H9 (cell line): ENCODE measurements around the gene NOX5. TPM values are rescaled to one million over a fixed set of nuclear protein-coding genes. Genes with fewer than 3 reads are reported as not detected.

Experiments used
- DNase-seq: peaks from one replicate; pipeline ENCODE4 v3.0.0-alpha.2; 2017
- H2AFZ ChIP-seq: one replicate; pipeline ENCODE4 v1.6.1; 2013; ENCODE audit warnings: mild to moderate bottlenecking, low read length, control low read depth, moderate library complexity
- H2AK5ac ChIP-seq: 2 replicates; pipeline ENCODE4 v1.6.1; 2013; ENCODE audit warnings: low read length, control low read depth, mixed read lengths; ENCODE audit not compliant: insufficient read length
- H2BK120ac ChIP-seq: one replicate; pipeline ENCODE4 v1.6.1; 2013; ENCODE audit warnings: low read depth, mild to moderate bottlenecking, low read length, control low read depth, inconsistent platforms; ENCODE audit not compliant: poor library complexity, severe bottlenecking
- H2BK12ac ChIP-seq: 2 replicates; pipeline ENCODE4 v1.6.1; 2013; ENCODE audit warnings: low read length, control low read depth, mixed read lengths, low read depth; ENCODE audit not compliant: insufficient read length
- H2BK15ac ChIP-seq: 2 replicates; pipeline ENCODE4 v1.6.1; 2013; ENCODE audit warnings: low read depth, low read length, control low read depth
- H2BK20ac ChIP-seq: one replicate; pipeline ENCODE4 v1.6.1; 2013; ENCODE audit warnings: low read depth, mild to moderate bottlenecking, low read length, control low read depth, inconsistent platforms; ENCODE audit not compliant: poor library complexity, severe bottlenecking
- H2BK5ac ChIP-seq: 2 replicates; pipeline ENCODE4 v1.6.1; 2013; ENCODE audit warnings: low read length, control low read depth, mixed read lengths; ENCODE audit not compliant: insufficient read length
- H3K14ac ChIP-seq: 2 replicates; pipeline ENCODE4 v1.6.1; 2013; ENCODE audit warnings: low read length, control low read depth; ENCODE audit not compliant: insufficient read depth
- H3K18ac ChIP-seq: 2 replicates; pipeline ENCODE4 v1.6.1; 2013; ENCODE audit warnings: low read depth, mild to moderate bottlenecking, mixed read lengths, low read length, control low read depth; ENCODE audit not compliant: insufficient read length
- H3K23ac ChIP-seq: 2 replicates; pipeline ENCODE4 v1.6.1; 2013; ENCODE audit warnings: low read length, control low read depth, mixed read lengths, low read depth; ENCODE audit not compliant: insufficient read length
- H3K23me2 ChIP-seq: 2 replicates; pipeline ENCODE4 v1.6.1; 2013; ENCODE audit warnings: low read depth, mild to moderate bottlenecking, mixed read lengths, low read length, control low read depth; ENCODE audit not compliant: insufficient read length, poor library complexity, severe bottlenecking
- H3K27ac ChIP-seq: 2 replicates; pipeline ENCODE4 v1.5.1; 2013; ENCODE audit warnings: low read length, control low read depth, mixed read lengths, low read depth; ENCODE audit not compliant: insufficient read length
- H3K27me3 ChIP-seq: 2 replicates; pipeline ENCODE4 v1.6.1; 2013; ENCODE audit warnings: low read length, control low read depth, inconsistent platforms; ENCODE audit not compliant: insufficient read depth
- H3K4ac ChIP-seq: 2 replicates; pipeline ENCODE4 v1.6.1; 2013; ENCODE audit warnings: low read depth, mild to moderate bottlenecking, control low read depth, inconsistent platforms, low read length, moderate library complexity
- H3K4me1 ChIP-seq: 2 replicates; pipeline ENCODE4 v1.6.1; 2013; ENCODE audit warnings: low read length, control low read depth, inconsistent platforms; ENCODE audit not compliant: insufficient read depth
- H3K4me2 ChIP-seq: 2 replicates; pipeline ENCODE4 v1.6.1; 2013; ENCODE audit warnings: low read length, control low read depth, mixed read lengths; ENCODE audit not compliant: insufficient read length, insufficient read depth
- H3K56ac ChIP-seq: 2 replicates; pipeline ENCODE4 v1.6.1; 2013; ENCODE audit warnings: low read depth, mild to moderate bottlenecking, mixed read lengths, low read length, control low read depth; ENCODE audit not compliant: insufficient read length
- H3K79me1 ChIP-seq: 2 replicates; pipeline ENCODE4 v1.6.1; 2013; ENCODE audit warnings: low read depth, mild to moderate bottlenecking, moderate library complexity, low read length, control low read depth, inconsistent platforms; ENCODE audit not compliant: insufficient read depth, poor library complexity, severe bottlenecking
- H3K79me2 ChIP-seq: 2 replicates; pipeline ENCODE4 v1.6.1; 2013; ENCODE audit warnings: low read length, control low read depth, inconsistent platforms; ENCODE audit not compliant: insufficient read depth
- H3K9ac ChIP-seq: 2 replicates; pipeline ENCODE4 v1.6.1; 2013; ENCODE audit warnings: low read length, control low read depth, mixed read lengths; ENCODE audit not compliant: insufficient read length; ENCODE audit errors: extremely low read depth
- H3K9me3 ChIP-seq: one replicate; pipeline ENCODE4 v1.6.1; 2013; ENCODE audit warnings: low read depth, low read length, inconsistent platforms; ENCODE audit not compliant: control insufficient read depth
- H3T11ph ChIP-seq: one replicate; pipeline ENCODE4 v1.6.1; 2013; ENCODE audit warnings: mild to moderate bottlenecking, low read length, control low read depth, inconsistent platforms
- H4K20me1 ChIP-seq: one replicate; pipeline ENCODE4 v1.6.1; 2013; ENCODE audit not compliant: control insufficient read depth, insufficient read length, insufficient read depth
- H4K5ac ChIP-seq: 2 replicates; pipeline ENCODE4 v1.6.1; 2013; ENCODE audit warnings: low read depth, mild to moderate bottlenecking, mixed read lengths, low read length, control low read depth; ENCODE audit not compliant: insufficient read length
- H4K8ac ChIP-seq: replicated peaks from 2 replicates; pipeline ENCODE4 v1.6.1; 2013; ENCODE audit warnings: low read length, control low read depth, mixed read lengths, low read depth; ENCODE audit not compliant: insufficient read length
- H4K91ac ChIP-seq: 2 replicates; pipeline ENCODE4 v1.6.1; 2013; ENCODE audit warnings: low read depth, mild to moderate bottlenecking, moderate library complexity, mixed read lengths, low read length, control low read depth; ENCODE audit not compliant: insufficient read length
- H3K27ac Mint-ChIP-seq, 3 experiments: 2 replicates in 2 of 3; 3 replicates in 1 of 3; pipeline ENCODE4 v1.8.0; 2020 to 2021; ENCODE audit warnings: mixed read lengths in 3 of 3, mild to moderate bottlenecking in 1 of 3, moderate library complexity in 1 of 3
- H3K27me3 Mint-ChIP-seq: 2 replicates; pipeline ENCODE4 v1.8.0; 2021; ENCODE audit warnings: low read depth, mild to moderate bottlenecking, moderate library complexity, mixed read lengths
- H3K36me3 Mint-ChIP-seq, 3 experiments: 2 replicates in 2 of 3; 3 replicates in 1 of 3; pipeline ENCODE4 v1.8.0; 2020 to 2021; ENCODE audit warnings: low read depth in 3 of 3, mixed read lengths in 3 of 3; ENCODE audit not compliant: insufficient read depth in 1 of 3
- H3K4me1 Mint-ChIP-seq, 2 experiments: 2 replicates each; pipeline ENCODE4 v1.8.0; 2020; ENCODE audit warnings: mixed read lengths in 2 of 2
- H3K4me3 Mint-ChIP-seq, 2 experiments: 2 replicates in 1 of 2; 3 replicates in 1 of 2; pipeline ENCODE4 v1.8.0; 2020 to 2021; ENCODE audit warnings: mild to moderate bottlenecking in 2 of 2, mixed read lengths in 2 of 2, moderate library complexity in 1 of 2
- H3K9me3 Mint-ChIP-seq, 2 experiments: 2 replicates in 1 of 2; 3 replicates in 1 of 2; pipeline ENCODE4 v1.8.0; 2020; ENCODE audit warnings: mild to moderate bottlenecking in 2 of 2, mixed read lengths in 2 of 2, moderate library complexity in 1 of 2
- CTCF ChIP-seq: fragments of 200-600 bp; sonication (generic); conservative IDR thresholded peaks from 3 replicates; pipeline ENCODE4 v1.8.0; 2021; ENCODE audit warnings: antibody characterized with exemption, mild to moderate bottlenecking
- WGBS: extraction: QIAGEN DNeasy Blood & Tissue Kit; methylation state at CpG from one replicate; pipeline ENCODE4 v1.1.7; 2013; ENCODE audit warnings: missing lambda C conversion rate, low lambda C conversion rate, mixed read lengths; ENCODE audit not compliant: insufficient read length; ENCODE audit errors: extremely low coverage; 5-methylcytosine and 5-hydroxymethylcytosine counted together
- total RNA-seq: library from RNA; stranded (reverse); gene quantifications from 2 replicates; pipeline ENCODE4 v1.2.1, GENCODE V29; 2021

The NOX5 gene
- total RNA-seq, 1 experiment from 2014 or later: 0.04 TPM

GRCh38 chr15:68990992-68991500, 23.4 kb upstream of the NOX5 start:
- H3K9ac ChIP-seq: no peak overlapping the region
- H2AFZ ChIP-seq: no peak overlapping the region
- H4K5ac ChIP-seq: no peak overlapping the region
- Mint-ChIP-seq H3K9me3 (peaks cover 15 to 21% of the 10 kb centered on the region in 2 experiments), H3K27ac (no peak overlapping the region), H3K4me3 (no peak overlapping the region; a peak in 1 of 5 replicates), H3K27me3 (peaks cover 37% of the 10 kb centered on the region), H3K4me1 (peaks cover 29 to 30% of the 10 kb centered on the region in 2 experiments), H3K36me3 (peaks cover 7 to 20% (median 12%) of the 10 kb centered on the region in 3 experiments)
- no peak overlapping the region for H4K91ac ChIP-seq
- H3K14ac ChIP-seq: no peak overlapping the region
- no peak overlapping the region for H3K27ac ChIP-seq
- no peak overlapping the region for H3K18ac ChIP-seq
- TF ChIP-seq CTCF: no peak
- H2BK5ac ChIP-seq: no peak overlapping the region
- no peak overlapping the region for H2AK5ac ChIP-seq
- no peak overlapping the region for H2BK15ac ChIP-seq
- H2BK120ac ChIP-seq: no peak overlapping the region
- no peak overlapping the region for H3K4ac ChIP-seq
- H3K4me2 ChIP-seq: no peak overlapping the region
- no peaks in the 10 kb centered on the region for H3K23me2 ChIP-seq
- H2BK20ac ChIP-seq: no peak overlapping the region
- no peak overlapping the region for H4K8ac ChIP-seq
- H3K79me2 ChIP-seq: no peaks in the 10 kb centered on the region
- H2BK12ac ChIP-seq: no peak overlapping the region
- no peaks in the 10 kb centered on the region for H4K20me1 ChIP-seq
- H3K4me1 ChIP-seq: peaks cover 5% of the 10 kb centered on the region; the same call in 1 of the 2 replicates
- no peak for DNase-seq
- H3K27me3 ChIP-seq: no peaks in the 10 kb centered on the region
- no peaks in the 10 kb centered on the region for H3K79me1 ChIP-seq
- WGBS: no CpG with 5 or more reads among the region's 5 CpGs
- H3K56ac ChIP-seq: no peak overlapping the region
- H3K23ac ChIP-seq: no peak overlapping the region
- no peak overlapping the region for H3T11ph ChIP-seq
- H3K9me3 ChIP-seq: no peaks in the 10 kb centered on the region
